ENCODE data around the gene MORC2. TPM values are rescaled to one million over a fixed set of nuclear protein-coding genes. Genes with fewer than 3 reads are reported as not detected.

MORC2 gene
- total and polyA plus RNA-seq, 2 donors from 2014 or later = 18.0 to 18.8 TPM

- intact Hi-C loops (cut with DNase I) = no loop called here
- no peak overlapping the region for H3K9ac ChIP-seq (ENCODE audit: low read length in 3 of 3)
- peaks cover 0 to 4% (median 2%) of the 10 kb centered on the region in 3 donors for H3K36me3 ChIP-seq (ENCODE audit: control insufficient read depth in 2 of 3, insufficient read depth in 3 of 3, low read length in 3 of 3)
- DNase-seq (peak in 4 of 5 donors; percentile 15 to 77 (median 43)), FAIRE-seq (no peak)
- peaks cover 0 to 2% (median 0%) of the 10 kb centered on the region in 3 donors for H3K4me1 ChIP-seq (ENCODE audit: control insufficient read depth in 2 of 3, insufficient read depth in 2 of 3, low read depth in 1 of 3, low read length in 3 of 3)
- H3K27ac ChIP-seq (ENCODE audit: low read depth in 2 of 2, low read length in 2 of 2) = no peak overlapping the region
- no peak overlapping the region for H3K4me3 ChIP-seq (ENCODE audit: low read length in 3 of 3)
- no peaks in the 10 kb centered on the region for H3K27me3 ChIP-seq (ENCODE audit: control insufficient read depth, insufficient read depth, low read length)
- peak; percentile 74 for TF ChIP-seq CTCF (IDR thresholded peaks at IDR 0.05; ENCODE audit: borderline replicate concordance, extremely low read depth, insufficient read depth)
- H3K9me3 ChIP-seq (ENCODE audit: control insufficient read depth in 2 of 3, insufficient read depth in 1 of 3, low read length in 3 of 3) = no peaks in the 10 kb centered on the region
These were observed 77.7 kb downstream of the MORC2 start for GRCh38 chr22:30890686-30891442.

DNA sequence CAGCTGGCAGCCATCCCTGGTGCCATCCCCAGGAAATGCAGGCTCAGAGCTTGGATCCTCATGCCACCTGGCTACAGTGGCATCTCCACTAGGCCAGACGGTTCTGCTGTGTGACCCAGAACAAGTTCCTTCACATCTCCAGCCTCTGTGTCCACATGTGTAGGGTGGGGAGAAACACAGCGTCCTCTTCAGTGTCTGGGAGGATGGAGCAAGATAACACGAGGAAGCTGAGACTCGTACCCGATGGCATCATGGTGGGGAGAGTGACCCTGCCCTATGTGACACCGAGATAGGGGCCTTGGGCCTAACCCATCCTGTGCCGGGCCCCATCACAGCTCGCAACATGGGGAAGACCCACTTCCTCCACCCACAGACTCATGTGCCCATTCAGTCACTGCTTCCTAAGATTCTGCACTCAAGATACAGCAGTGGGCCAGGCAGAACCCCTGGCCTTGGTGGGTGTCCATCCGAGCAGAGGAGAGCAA is 78.5 kb downstream of the MORC2 start:
- H3K27me3 ChIP-seq (ENCODE audit: control insufficient read depth, insufficient read depth, low read length) = no peaks in the 10 kb centered on the region
- H3K9me3 ChIP-seq (ENCODE audit: control insufficient read depth in 2 of 3, insufficient read depth in 1 of 3, low read length in 3 of 3) = no peaks in the 10 kb centered on the region
- DNase-seq = peak in 2 of 5 donors; percentile 2 to 24

GRCh38 chr22:30889268-30889995 is 79.1 kb downstream of the MORC2 start:
- Histone ChIP-seq H3K4me3 (ENCODE audit: low read length in 3 of 3) (no peak overlapping the region), H3K36me3 (ENCODE audit: control insufficient read depth in 2 of 3, insufficient read depth in 3 of 3, low read length in 3 of 3) (peaks cover 0 to 4% (median 2%) of the 10 kb centered on the region in 3 donors), H3K4me1 (ENCODE audit: control insufficient read depth in 2 of 3, insufficient read depth in 2 of 3, low read depth in 1 of 3, low read length in 3 of 3) (peaks cover 0 to 2% (median 0%) of the 10 kb centered on the region in 3 donors), H3K9me3 (ENCODE audit: control insufficient read depth in 2 of 3, insufficient read depth in 1 of 3, low read length in 3 of 3) (no peaks in the 10 kb centered on the region), H3K27ac (ENCODE audit: low read depth in 2 of 2, low read length in 2 of 2) (no peak overlapping the region), H3K27me3 (ENCODE audit: control insufficient read depth, insufficient read depth, low read length) (no peaks in the 10 kb centered on the region), H3K9ac (ENCODE audit: low read length in 3 of 3) (no peak overlapping the region)
- peak in 2 of 5 donors; percentile 9 to 36 for DNase-seq
- FAIRE-seq = no peak
- no peak for TF ChIP-seq CTCF (IDR thresholded peaks at IDR 0.05; ENCODE audit: borderline replicate concordance, extremely low read depth, insufficient read depth)
- intact Hi-C loops (cut with DNase I) = no loop called here

More for the DNA sequence above, 78.5 kb downstream of the MORC2 start:
- H3K36me3 ChIP-seq (ENCODE audit: control insufficient read depth in 2 of 3, insufficient read depth in 3 of 3, low read length in 3 of 3) = peaks cover 0 to 4% (median 2%) of the 10 kb centered on the region in 3 donors
- H3K4me1 ChIP-seq (ENCODE audit: control insufficient read depth in 2 of 3, insufficient read depth in 2 of 3, low read depth in 1 of 3, low read length in 3 of 3) = peaks cover 0 to 2% (median 0%) of the 10 kb centered on the region in 3 donors
- intact Hi-C loops (cut with DNase I) = no loop called here
- TF ChIP-seq CTCF (IDR thresholded peaks at IDR 0.05; ENCODE audit: borderline replicate concordance, extremely low read depth, insufficient read depth) = no peak
- no peak for FAIRE-seq
- H3K4me3 ChIP-seq (ENCODE audit: low read length in 3 of 3) = no peak overlapping the region
- H3K27ac ChIP-seq (ENCODE audit: low read depth in 2 of 2, low read length in 2 of 2) = no peak overlapping the region
- H3K9ac ChIP-seq (ENCODE audit: low read length in 3 of 3) = no peak overlapping the region

Data from kidney (tissue), 14 donors.